ENCODE results near the gene F8.

The F8 gene

DNA sequence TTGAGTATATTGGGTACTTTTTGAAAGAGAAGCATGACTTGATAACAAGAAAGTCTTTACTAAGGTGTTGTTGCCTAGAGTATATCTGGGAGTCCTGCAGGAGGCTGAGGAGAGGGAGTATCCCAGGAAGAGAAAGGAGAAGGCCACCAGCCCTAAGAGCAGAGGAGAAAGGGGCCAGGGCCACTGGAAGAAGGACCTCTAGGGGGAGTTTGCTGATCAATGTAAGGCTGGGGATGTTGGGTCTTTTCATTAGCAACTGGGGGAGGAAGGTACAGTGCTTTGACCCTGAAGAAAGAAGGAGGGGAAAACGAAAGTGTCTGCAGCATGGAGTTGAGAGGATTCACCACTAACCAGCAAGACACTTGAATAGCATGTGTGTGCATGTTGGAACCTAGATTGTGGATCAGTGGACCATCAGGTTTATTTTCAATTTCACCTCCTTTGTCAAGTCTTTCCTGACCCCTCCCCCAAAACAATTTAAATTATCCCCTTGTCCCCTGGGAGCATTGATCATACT lies 192.5 kb downstream of the F8 start:
- Histone ChIP-seq H2AFZ (ENCODE audit: low read length) (no peak overlapping the region), H3F3A (ENCODE audit: insufficient read depth, low read length) (no peaks in the 10 kb centered on the region), H3K4me1 (ENCODE audit: insufficient read depth, low read length, severe bottlenecking) (peaks cover 10% of the 10 kb centered on the region), H3K4me3 (ENCODE audit: low read depth, low read length, poor library complexity, severe bottlenecking) (no peak overlapping the region), H3K9ac (ENCODE audit: low read length) (no peak overlapping the region), H3K27me3 (ENCODE audit: insufficient read depth, low read length) (no peaks in the 10 kb centered on the region), H4K20me1 (ENCODE audit: insufficient read depth, low read length) (no peaks in the 10 kb centered on the region), H3K27ac (ENCODE audit: low read depth, low read length, poor library complexity, severe bottlenecking) (no peak overlapping the region), H3K79me2 (ENCODE audit: insufficient read depth, low read length) (no peaks in the 10 kb centered on the region), H3K9me3 (ENCODE audit: low read length) (no peaks in the 10 kb centered on the region), H3K4me2 (ENCODE audit: low read length) (no peak overlapping the region), H3K36me3 (ENCODE audit: insufficient read depth, low read length) (no peaks in the 10 kb centered on the region), H3K9me2 (ENCODE audit: low read depth, low read length) (no peaks in the 10 kb centered on the region)
- TF ChIP-seq, protein P1, sequence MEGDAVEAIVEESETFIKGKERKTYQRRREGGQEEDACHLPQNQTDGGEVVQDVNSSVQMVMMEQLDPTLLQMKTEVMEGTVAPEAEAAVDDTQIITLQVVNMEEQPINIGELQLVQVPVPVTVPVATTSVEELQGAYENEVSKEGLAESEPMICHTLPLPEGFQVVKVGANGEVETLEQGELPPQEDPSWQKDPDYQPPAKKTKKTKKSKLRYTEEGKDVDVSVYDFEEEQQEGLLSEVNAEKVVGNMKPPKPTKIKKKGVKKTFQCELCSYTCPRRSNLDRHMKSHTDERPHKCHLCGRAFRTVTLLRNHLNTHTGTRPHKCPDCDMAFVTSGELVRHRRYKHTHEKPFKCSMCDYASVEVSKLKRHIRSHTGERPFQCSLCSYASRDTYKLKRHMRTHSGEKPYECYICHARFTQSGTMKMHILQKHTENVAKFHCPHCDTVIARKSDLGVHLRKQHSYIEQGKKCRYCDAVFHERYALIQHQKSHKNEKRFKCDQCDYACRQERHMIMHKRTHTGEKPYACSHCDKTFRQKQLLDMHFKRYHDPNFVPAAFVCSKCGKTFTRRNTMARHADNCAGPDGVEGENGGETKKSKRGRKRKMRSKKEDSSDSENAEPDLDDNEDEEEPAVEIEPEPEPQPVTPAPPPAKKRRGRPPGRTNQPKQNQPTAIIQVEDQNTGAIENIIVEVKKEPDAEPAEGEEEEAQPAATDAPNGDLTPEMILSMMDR (IDR thresholded peaks at IDR 0.05; ENCODE audit: low read length): no peak
- no peak for TF ChIP-seq EZH2 (IDR thresholded peaks at IDR 0.05; ENCODE audit: borderline replicate concordance, low read length)

- no peak overlapping the region for H3K4me2 ChIP-seq (ENCODE audit: low read length)
- no peaks in the 10 kb centered on the region for H3K36me3 ChIP-seq (ENCODE audit: insufficient read depth, low read length)
- H3K4me1 ChIP-seq (ENCODE audit: insufficient read depth, low read length, severe bottlenecking): peaks cover 10% of the 10 kb centered on the region
- H3K9me2 ChIP-seq (ENCODE audit: low read depth, low read length): no peaks in the 10 kb centered on the region
- no peaks in the 10 kb centered on the region for H4K20me1 ChIP-seq (ENCODE audit: insufficient read depth, low read length)
- no peak overlapping the region for H2AFZ ChIP-seq (ENCODE audit: low read length)
- no peak overlapping the region for H3K9ac ChIP-seq (ENCODE audit: low read length)
- H3K4me3 ChIP-seq (ENCODE audit: low read depth, low read length, poor library complexity, severe bottlenecking): no peak overlapping the region
- no peak for TF ChIP-seq EZH2 (IDR thresholded peaks at IDR 0.05; ENCODE audit: borderline replicate concordance, low read length)
- TF ChIP-seq, protein P1 (IDR thresholded peaks at IDR 0.05; ENCODE audit: low read length): no peak
- no peaks in the 10 kb centered on the region for H3K27me3 ChIP-seq (ENCODE audit: insufficient read depth, low read length)
- no peaks in the 10 kb centered on the region for H3F3A ChIP-seq (ENCODE audit: insufficient read depth, low read length)
- no peaks in the 10 kb centered on the region for H3K9me3 ChIP-seq (ENCODE audit: low read length)
- H3K79me2 ChIP-seq (ENCODE audit: insufficient read depth, low read length): no peaks in the 10 kb centered on the region
- H3K27ac ChIP-seq (ENCODE audit: low read depth, low read length, poor library complexity, severe bottlenecking): no peak overlapping the region
These were observed 193.4 kb downstream of the F8 start for GRCh38 chrX:154829134-154829533.

DNA sequence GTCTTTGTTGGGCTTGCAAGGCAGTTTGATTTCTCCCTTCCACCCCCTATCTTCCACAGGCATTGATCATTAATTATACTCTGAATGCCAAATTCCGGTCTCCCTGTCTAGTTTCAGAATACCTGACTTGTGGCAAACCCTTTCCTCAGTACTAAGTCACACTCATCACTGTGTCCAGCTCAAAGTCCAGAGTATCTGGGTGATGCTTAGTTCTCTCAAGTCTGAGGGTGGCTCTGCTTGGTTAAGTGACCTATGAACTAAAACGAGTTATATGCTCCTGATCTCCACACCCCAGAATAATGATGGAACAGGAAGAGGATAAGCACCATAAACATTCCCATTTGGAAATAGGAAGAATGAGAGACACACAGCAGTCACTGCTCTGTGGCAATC lies 194.5 kb downstream of the F8 start:
- no peak overlapping the region for H3K27ac ChIP-seq (ENCODE audit: low read depth, low read length, poor library complexity, severe bottlenecking)
- no peaks in the 10 kb centered on the region for H3K79me2 ChIP-seq (ENCODE audit: insufficient read depth, low read length)
- H3F3A ChIP-seq (ENCODE audit: insufficient read depth, low read length): no peaks in the 10 kb centered on the region
- H3K36me3 ChIP-seq (ENCODE audit: insufficient read depth, low read length): no peaks in the 10 kb centered on the region
- H3K4me3 ChIP-seq (ENCODE audit: low read depth, low read length, poor library complexity, severe bottlenecking): no peak overlapping the region
- no peaks in the 10 kb centered on the region for H4K20me1 ChIP-seq (ENCODE audit: insufficient read depth, low read length)
- peak overlapping the region; percentile 39; the same call in 1 of the 2 replicates for H3K4me2 ChIP-seq (ENCODE audit: low read length)
- TF ChIP-seq, protein P1 (IDR thresholded peaks at IDR 0.05; ENCODE audit: low read length): no peak
- TF ChIP-seq EZH2 (IDR thresholded peaks at IDR 0.05; ENCODE audit: borderline replicate concordance, low read length): no peak
- H3K4me1 ChIP-seq (ENCODE audit: insufficient read depth, low read length, severe bottlenecking): peaks cover 10% of the 10 kb centered on the region
- no peaks in the 10 kb centered on the region for H3K9me3 ChIP-seq (ENCODE audit: low read length)
- no peak overlapping the region for H2AFZ ChIP-seq (ENCODE audit: low read length)
- H3K9me2 ChIP-seq (ENCODE audit: low read depth, low read length): no peaks in the 10 kb centered on the region
- H3K9ac ChIP-seq (ENCODE audit: low read length): no peak overlapping the region; the same call in 1 of the 2 replicates
- H3K27me3 ChIP-seq (ENCODE audit: insufficient read depth, low read length): no peaks in the 10 kb centered on the region
